Activated naive CD4-positive, alpha-beta T cell treated with anti-CD3 and anti-CD28 coated beads, Interleukin-2, amount 50 U/mL, for 72 hours (primary cell): ENCODE results near the gene RNF166. TPM values are rescaled to one million over a fixed set of nuclear protein-coding genes. Genes with fewer than 3 reads are reported as not detected.

Source experiments
- ATAC-seq, 2 donors: fragments of 150-1000 bp; cut with Tn5 transposase; 2 replicates each; pipeline ENCODE4 v1.10.0; 2021; ENCODE audit warnings: mild to moderate bottlenecking in 2 of 2, moderate library complexity in 2 of 2
- DNase-seq, 2 donors: peaks; one replicate each; pipeline ENCODE4 v3.0.0; 2021 to 2022; ENCODE audit warnings: low spot score in 2 of 2
- H3K27ac Mint-ChIP-seq, 2 donors: one replicate each; pipeline ENCODE4 v1.8.0; 2022; ENCODE audit warnings: mild to moderate bottlenecking in 2 of 2, mixed read lengths in 2 of 2
- H3K36me3 Mint-ChIP-seq, 2 donors: one replicate each; pipeline ENCODE4 v1.8.0; 2022; ENCODE audit warnings: mixed read lengths in 2 of 2
- H3K9me3 Mint-ChIP-seq, 2 donors: one replicate each; pipeline ENCODE4 v1.8.0; 2022; ENCODE audit warnings: mixed read lengths in 2 of 2
- total RNA-seq, 2 donors: library from RNA; stranded (reverse); gene quantifications; one replicate each; pipeline ENCODE4 v1.2.3, GENCODE V29; 2022

Gene RNF166
- total RNA-seq, 2 donors from 2014 or later, result 47.5 to 82.5 TPM

DNA sequence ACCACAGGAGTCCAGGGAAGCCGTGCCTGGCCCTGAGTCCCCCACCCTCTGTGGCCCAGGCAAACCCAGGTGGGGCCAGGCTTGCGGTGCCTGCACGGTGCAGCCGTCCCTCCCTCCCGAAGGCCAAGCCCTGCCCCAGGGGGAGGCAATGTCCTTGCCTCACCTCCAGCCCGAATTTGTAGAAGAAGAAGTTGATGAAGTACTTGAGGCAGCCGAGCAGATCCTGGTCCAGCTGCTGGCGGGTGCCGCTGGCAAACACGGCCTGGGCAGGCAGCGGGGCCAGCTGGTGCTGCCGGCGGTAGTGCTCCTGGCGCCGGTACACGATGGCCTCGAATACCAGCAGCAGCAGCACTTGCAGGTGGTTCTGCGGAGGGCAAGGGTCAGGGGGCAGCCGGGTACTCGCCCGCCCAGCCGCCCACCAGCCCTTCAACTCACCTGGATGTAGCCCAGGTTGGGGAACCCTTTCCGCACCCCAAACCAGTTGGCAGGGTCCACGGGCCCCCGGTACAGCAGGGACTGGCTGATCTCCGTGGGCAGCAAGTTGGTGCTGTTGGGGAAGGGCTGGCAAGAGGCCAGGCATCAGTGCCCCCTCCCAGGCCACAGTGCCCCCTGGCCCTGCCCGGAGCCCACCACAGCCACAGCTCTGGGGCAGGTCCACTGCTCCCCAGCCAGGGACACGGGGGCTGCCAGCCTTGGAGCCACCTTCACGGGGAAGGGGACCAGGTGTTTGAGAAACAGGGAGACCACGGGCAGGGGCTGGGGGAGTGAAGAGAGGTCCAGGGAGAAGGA is 26.2 kb upstream of the RNF166 start:
- ATAC-seq (no peak), DNase-seq (no peak)
- no peaks in the 10 kb centered on the region for H3K9me3 Mint-ChIP-seq
- peaks cover 0 to 4% of the 10 kb centered on the region in 2 donors for H3K36me3 Mint-ChIP-seq
- H3K27ac Mint-ChIP-seq, result no peak overlapping the region

GRCh38 chr16:88731699-88732098 is 25.5 kb upstream of the RNF166 start:
- DNase-seq, result no peak
- Mint-ChIP-seq H3K36me3 (peaks cover 0 to 4% of the 10 kb centered on the region in 2 donors), H3K27ac (no peak overlapping the region), H3K9me3 (no peaks in the 10 kb centered on the region)
- no peak for ATAC-seq

DNA sequence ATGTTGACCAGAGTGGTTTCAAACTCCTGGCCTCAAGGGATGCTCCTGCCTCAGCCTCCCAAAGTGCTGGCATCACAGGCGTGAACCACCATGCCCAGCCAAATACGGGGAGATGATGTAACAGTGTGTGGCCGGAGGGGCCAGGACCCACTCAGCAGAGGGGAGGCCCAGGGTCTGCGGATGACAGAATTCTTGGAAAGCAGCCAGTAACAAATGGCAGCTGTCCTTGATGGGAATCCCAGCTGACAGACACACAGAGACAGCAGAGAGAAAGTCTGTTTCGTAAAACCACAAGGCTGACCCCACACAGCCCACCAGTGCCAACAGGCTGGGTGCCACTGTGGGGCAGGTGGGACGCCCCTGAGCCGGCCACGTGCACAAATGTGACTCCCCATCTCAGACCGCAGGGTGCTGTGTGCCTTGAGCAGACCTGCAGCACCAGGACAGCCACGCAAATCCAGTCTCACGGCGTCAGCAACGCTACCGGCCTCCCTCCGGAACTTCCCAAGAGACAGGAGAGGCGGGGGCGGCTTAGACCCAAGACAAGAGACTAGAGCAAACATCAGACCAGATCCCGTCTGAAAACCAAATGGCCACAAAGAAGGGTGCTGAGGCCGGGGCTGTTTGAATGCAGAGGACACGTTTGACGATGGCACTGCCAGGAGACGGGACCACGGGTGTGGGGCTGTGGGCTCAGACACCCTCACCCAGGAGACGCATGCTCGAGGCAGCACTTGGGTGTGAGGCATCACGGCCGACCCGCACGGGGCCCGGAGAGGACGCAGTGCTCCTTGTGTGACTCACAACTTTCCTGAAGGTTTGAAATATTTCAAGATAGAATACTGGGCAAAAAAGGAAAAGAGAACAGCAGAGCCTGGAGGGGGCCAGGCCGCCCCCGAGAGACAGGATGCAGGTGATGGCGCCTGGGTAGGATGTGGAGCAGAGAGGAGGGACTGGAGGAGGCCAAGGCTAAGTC is 24.7 kb upstream of the RNF166 start:
- no peak for ATAC-seq
- no peak for DNase-seq
- H3K9me3 Mint-ChIP-seq, result no peaks in the 10 kb centered on the region
- H3K36me3 Mint-ChIP-seq, result peaks cover 0 to 4% of the 10 kb centered on the region in 2 donors
- peak overlapping the region in 1 of 2 donors; percentile 57 for H3K27ac Mint-ChIP-seq

GRCh38 chr16:88727871-88728270 is 21.7 kb upstream of the RNF166 start:
- H3K36me3 Mint-ChIP-seq, result peaks cover 0 to 4% of the 10 kb centered on the region in 2 donors
- no peaks in the 10 kb centered on the region for H3K9me3 Mint-ChIP-seq
- no peak for DNase-seq
- no peak for ATAC-seq
- peak overlapping the region in 1 of 2 donors; percentile 22 for H3K27ac Mint-ChIP-seq

DNA sequence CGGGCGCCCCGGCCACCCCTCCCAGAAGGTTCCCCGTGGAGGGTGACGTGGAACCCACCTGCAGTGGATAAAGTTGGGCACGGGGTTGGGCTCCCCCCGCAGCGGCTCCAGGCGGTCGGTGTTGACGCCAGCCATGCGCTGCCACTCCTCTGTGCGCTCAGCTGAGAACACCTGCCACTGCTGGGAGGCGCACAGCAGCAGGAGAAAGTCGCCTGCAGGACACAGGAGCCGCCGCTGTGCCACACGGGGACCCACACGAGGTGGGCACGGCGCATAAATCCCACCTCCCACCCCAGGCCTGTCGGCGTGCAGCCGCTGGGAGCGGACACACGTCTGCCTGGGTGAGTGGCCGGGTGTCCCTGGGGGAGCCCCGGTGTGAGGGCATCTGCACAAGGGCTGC is 20.8 kb upstream of the RNF166 start:
- Mint-ChIP-seq H3K27ac (no peak overlapping the region), H3K36me3 (peaks cover 0 to 4% of the 10 kb centered on the region in 2 donors)

GRCh38 chr16:88726408-88726749 is 20.2 kb upstream of the RNF166 start:
- peaks cover 0 to 4% of the 10 kb centered on the region in 2 donors for H3K36me3 Mint-ChIP-seq
- DNase-seq (no peak), ATAC-seq (no peak)
- no peaks in the 10 kb centered on the region for H3K9me3 Mint-ChIP-seq
- no peak overlapping the region for H3K27ac Mint-ChIP-seq

More for the DNA sequence above, 20.8 kb upstream of the RNF166 start:
- no peak for DNase-seq
- no peaks in the 10 kb centered on the region for H3K9me3 Mint-ChIP-seq
- no peak for ATAC-seq

DNA sequence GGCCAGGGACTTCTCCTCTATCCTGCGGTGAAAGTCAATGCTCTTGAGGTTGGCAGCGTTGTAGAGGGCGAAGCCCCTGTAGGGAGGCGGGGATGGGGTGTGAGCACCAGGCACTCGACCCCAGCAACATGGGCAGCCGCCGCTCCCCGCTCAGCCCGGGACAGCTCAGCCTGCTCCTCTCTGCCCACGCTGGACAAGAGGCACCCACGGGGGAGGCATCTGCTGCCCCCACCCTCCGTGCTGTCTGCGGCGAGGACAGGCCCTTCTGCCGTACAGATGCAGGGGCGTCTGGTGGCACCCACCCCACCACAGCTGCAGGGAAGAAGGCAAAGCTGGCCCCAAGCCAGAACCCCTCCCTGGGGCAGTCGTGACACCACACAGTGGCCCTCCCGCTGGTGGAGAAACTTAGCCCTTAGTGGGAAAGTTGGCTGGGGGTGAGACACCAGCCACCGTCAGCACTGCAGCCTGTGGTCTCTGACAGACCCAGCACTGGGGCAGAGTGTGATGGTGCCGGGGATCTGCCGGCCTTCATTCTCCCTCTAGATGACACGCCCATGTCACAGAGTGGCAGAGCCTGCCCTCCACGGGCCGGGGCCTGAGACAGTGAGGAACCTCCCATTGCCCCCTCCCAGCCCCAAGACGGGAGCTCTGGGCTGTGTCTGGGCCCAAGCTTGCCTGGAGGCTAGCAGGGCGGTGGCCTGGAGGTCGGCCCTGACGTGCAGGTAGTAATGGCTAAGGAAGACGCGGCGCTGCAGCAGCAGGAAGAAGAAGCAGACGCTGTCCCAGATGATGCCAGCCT is 19.6 kb upstream of the RNF166 start:
- H3K9me3 Mint-ChIP-seq, result no peaks in the 10 kb centered on the region
- ATAC-seq, result peak in 1 of 2 donors; percentile 8
- H3K36me3 Mint-ChIP-seq, result no peaks in the 10 kb centered on the region
- no peak overlapping the region for H3K27ac Mint-ChIP-seq
- no peak for DNase-seq

DNA sequence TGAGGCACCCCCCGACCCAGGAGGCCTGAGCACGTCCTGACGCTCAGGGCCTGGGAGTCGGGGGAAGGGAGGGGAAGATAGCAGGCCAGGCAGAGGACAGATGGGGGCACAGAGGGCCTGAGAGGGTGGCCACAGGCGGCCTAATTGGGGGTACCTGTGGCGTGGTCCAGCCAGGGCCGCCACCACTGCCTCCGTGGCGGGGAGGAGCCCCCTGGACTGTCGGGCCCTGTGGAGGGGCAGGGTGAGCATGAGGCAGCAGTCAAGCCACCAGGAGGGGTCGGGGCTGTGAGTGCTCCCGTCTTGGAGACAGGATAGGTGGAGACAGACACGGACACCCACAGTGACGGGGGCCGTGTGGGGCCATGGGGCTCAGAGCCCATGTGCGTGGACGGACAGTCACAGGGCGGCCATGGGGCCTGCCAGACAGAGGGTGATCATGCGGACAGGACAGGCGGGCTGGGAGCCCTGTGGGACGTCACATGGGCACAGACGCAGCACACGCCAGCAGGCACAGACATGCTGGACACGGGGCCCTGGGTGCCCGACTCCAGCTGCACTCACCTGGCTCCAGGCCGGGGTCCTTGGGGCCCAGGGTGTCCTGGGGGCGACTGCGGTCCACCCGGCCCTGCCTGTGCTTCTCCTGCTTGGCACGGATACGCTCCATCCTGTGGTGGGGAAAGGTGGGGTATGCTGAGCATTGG is 18.8 kb upstream of the RNF166 start:
- DNase-seq, result no peak
- Mint-ChIP-seq H3K27ac (peak overlapping the region in 1 of 2 donors; percentile 15), H3K9me3 (no peaks in the 10 kb centered on the region), H3K36me3 (no peaks in the 10 kb centered on the region)
- ATAC-seq, result peak in 1 of 2 donors; percentile 21

- no peaks in the 10 kb centered on the region for H3K9me3 Mint-ChIP-seq
- no peak for ATAC-seq
- no peak overlapping the region for H3K27ac Mint-ChIP-seq
- H3K36me3 Mint-ChIP-seq, result no peaks in the 10 kb centered on the region
- no peak for DNase-seq
These were observed 17.7 kb upstream of the RNF166 start for GRCh38 chr16:88723911-88724310.

GRCh38 chr16:88723507-88723887 is 17.3 kb upstream of the RNF166 start:
- Mint-ChIP-seq H3K36me3 (no peaks in the 10 kb centered on the region), H3K9me3 (no peaks in the 10 kb centered on the region), H3K27ac (no peak overlapping the region)
- DNase-seq (no peak), ATAC-seq (no peak)

DNA sequence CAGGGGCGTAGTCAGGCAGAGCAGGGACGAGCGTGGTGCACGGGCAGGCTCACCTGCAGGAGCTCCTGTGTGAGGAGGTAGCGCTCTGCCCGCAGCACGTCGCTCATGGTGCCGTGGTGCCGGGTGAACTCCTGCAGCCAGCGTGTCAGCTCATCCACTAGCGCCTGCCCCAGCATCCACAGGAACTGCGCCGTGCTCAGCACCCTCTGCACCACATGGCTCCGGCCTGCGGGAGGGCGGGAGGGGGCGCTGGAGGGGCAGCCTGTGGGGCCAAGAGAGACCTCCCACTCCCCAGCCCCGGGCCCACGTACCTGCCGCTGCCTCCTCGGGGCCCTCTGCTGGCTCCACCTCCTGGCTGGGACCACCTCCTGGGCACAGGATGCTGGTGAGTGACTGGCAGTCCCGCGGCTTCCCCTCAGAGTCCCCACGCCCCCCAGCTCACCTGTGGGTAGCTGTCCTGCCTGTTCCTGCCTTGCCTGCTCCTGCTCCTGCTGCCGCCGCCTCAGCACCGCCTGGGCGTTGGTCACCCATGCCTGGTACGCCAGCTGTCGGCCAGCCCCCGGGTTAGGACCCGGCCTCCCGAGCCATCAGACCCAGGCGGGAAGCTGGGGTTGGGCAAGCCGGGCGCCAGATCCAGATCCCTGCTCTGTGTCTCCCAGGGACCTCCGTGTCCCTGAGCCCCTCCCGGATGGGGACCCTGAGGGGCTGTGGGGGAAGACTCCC is 16.7 kb upstream of the RNF166 start:
- H3K36me3 Mint-ChIP-seq, result no peaks in the 10 kb centered on the region

DNA sequence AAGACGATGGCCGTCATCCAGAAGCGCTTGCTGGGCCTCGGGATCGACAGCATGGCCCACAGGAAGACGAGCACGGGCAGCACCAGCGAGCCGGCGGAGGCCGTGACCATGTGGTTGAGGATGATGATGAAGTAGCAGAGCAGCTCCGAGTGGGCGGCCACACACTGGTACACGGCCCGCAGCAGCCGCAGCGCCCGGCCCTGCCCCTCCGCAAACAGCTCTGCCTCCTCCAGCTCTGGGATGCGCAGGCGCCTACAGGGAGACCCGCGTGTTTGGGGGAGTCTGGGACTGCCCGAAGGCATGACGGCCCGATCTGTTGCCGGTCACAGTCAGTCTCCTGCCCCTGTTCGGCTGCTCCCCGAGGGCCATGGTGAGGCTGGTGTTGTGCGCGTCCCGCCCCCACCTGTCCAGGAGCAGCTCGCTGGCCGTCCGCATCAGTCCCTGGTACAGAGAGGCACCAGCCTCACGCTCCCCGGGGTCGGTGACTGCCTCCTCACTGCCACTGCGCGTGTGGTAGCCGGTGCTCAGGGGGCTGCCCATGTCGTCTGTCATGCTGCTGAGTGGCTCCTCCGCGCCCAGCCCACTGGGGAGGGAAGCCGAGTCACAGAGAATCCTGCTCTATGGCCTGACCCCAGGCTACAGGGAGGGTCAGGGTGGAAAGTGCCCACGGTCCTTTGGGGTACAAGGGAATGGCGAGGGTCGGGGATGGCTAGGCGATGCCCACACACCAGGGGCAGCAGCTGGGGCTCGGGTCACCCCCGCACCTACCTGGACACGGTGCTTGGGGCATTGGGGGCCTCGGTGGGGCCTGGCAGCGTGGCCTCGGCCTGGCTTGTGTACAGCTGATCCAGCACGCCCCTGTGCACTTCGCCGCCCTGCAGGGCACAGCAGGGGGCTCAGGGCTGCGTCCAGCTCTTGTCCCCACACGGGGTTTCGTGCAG is 15.9 kb upstream of the RNF166 start:
- ATAC-seq, result no peak
- H3K27ac Mint-ChIP-seq, result no peak overlapping the region
- H3K36me3 Mint-ChIP-seq, result peaks cover 0 to 3% of the 10 kb centered on the region in 2 donors
- no peaks in the 10 kb centered on the region for H3K9me3 Mint-ChIP-seq
- DNase-seq, result no peak

More for the DNA sequence above, 16.7 kb upstream of the RNF166 start:
- ATAC-seq (no peak), DNase-seq (no peak)
- Mint-ChIP-seq H3K27ac (no peak overlapping the region), H3K9me3 (no peaks in the 10 kb centered on the region)

DNA sequence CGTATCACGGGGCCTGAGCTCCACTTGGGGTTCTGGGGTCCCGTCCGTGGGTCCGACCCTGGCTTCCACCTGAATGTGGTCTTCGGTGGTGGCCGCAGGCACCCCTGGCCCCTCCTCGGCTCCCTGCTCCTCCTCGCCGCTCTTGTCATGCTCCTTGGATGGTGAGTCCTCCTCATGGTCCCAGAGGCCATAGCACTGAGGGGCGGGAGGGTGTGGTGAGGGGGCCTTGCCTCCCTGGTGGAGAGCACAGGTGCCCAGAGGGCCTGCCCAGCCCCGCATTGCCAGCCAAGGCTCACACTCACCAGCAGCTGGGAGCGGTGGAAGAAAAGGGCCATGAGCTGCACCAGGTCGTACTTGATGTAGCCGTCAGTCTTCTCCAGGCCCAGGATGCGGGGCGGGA is 15.0 kb upstream of the RNF166 start:
- H3K27ac Mint-ChIP-seq, result no peak overlapping the region
- peaks cover 0 to 6% of the 10 kb centered on the region in 2 donors for H3K36me3 Mint-ChIP-seq
- DNase-seq, result no peak
- no peaks in the 10 kb centered on the region for H3K9me3 Mint-ChIP-seq
- no peak for ATAC-seq

- H3K36me3 Mint-ChIP-seq, result peaks cover 0 to 6% of the 10 kb centered on the region in 2 donors
- peak overlapping the region in 1 of 2 donors; percentile 88 for H3K27ac Mint-ChIP-seq
- H3K9me3 Mint-ChIP-seq, result no peaks in the 10 kb centered on the region
- no peak for ATAC-seq
- DNase-seq, result no peak
These were observed 14.3 kb upstream of the RNF166 start for GRCh38 chr16:88720396-88720970.
